SKM-1 (cell line): ENCODE data around the gene ABCA2.

ENCODE experiments used
- DNase-seq: peaks from one replicate; lab custom pipeline; 2025; ENCODE audit not compliant: unreplicated experiment; lab: John Stamatoyannopoulos, UW

The ABCA2 gene

GRCh38 chr9:137027369-137028262 lies at the start of gene ABCA2:
TSS of gene ABCA2 (minus strand) at chr9:137028237. CDS start at chr9:137028140, 97 bp downstream.
- DNase-seq = peak; percentile 6

GRCh38 chr9:137077010-137077747 lies 49.1 kb upstream of the ABCA2 start, which contains the start of gene UAP1L1:
TSS of gene UAP1L1 (plus strand) at chr9:137077517. CDS start at chr9:137077533, 16 bp downstream.
- no peak for DNase-seq

- DNase-seq = no peak
Measured at GRCh38 chr9:137076636-137077009, 48.6 kb upstream of the ABCA2 start.

- no peak for DNase-seq
Measured at GRCh38 chr9:137075275-137075775, 47.3 kb upstream of the ABCA2 start.

GRCh38 chr9:137074657-137075274 lies 46.7 kb upstream of the ABCA2 start:
- DNase-seq = no peak

GRCh38 chr9:137073992-137074399 lies 46.0 kb upstream of the ABCA2 start:
- no peak for DNase-seq

GRCh38 chr9:137071282-137071681 lies 43.2 kb upstream of the ABCA2 start:
- DNase-seq = no peak

GRCh38 chr9:137070906-137071275 lies 42.9 kb upstream of the ABCA2 start:
- DNase-seq = no peak

- peak; percentile 80 for DNase-seq
Measured at GRCh38 chr9:137070201-137070905, 42.3 kb upstream of the ABCA2 start, which contains the start of gene SAPCD2. TSS of gene SAPCD2 (minus strand) at chr9:137070557. CDS start at chr9:137070460, 97 bp downstream.

- no peak for DNase-seq
Measured at GRCh38 chr9:137069508-137070091, 41.6 kb upstream of the ABCA2 start.

GRCh38 chr9:137068539-137069507 lies 40.8 kb upstream of the ABCA2 start:
- DNase-seq = no peak

- DNase-seq = peak; percentile 51
Measured at GRCh38 chr9:137067860-137068538, 40.0 kb upstream of the ABCA2 start.

- DNase-seq = no peak
Measured at GRCh38 chr9:137066096-137066861, 38.2 kb upstream of the ABCA2 start.

GRCh38 chr9:137065336-137065967 lies 37.4 kb upstream of the ABCA2 start:
- no peak for DNase-seq

GRCh38 chr9:137064880-137065164 lies 36.8 kb upstream of the ABCA2 start:
- no peak for DNase-seq

GRCh38 chr9:137064027-137064879 lies 36.2 kb upstream of the ABCA2 start:
- peak; percentile 17 for DNase-seq
